HCT116 (cell line): ENCODE results near the gene OSCP1. TPM values are rescaled to one million over a fixed set of nuclear protein-coding genes. Genes with fewer than 3 reads are reported as not detected.

Experiments
- ATAC-seq: fragments of 200-7000 bp; cut with Tn5 transposase; 2 replicates; pipeline ENCODE4 v1.9.1; 2020; ENCODE audit warnings: mild to moderate bottlenecking, moderate library complexity
- BruUV-seq: library from RNA; stranded (reverse); fragments of 400-500 nt; replicated peaks from 2 replicates; lab custom pipeline; 2021; lab: Mats Ljungman, UMichigan
- CTCF ChIA-PET: fragments of 300-600 bp; sonication (Branson Sonifier 250); formaldehyde crosslinking; loops from one replicate; lab custom pipeline; 2021; ENCODE audit warnings: antibody characterized with exemption; lab: Charles Lee
- POLR2A ChIA-PET: fragments of 300-600, 350-600 bp; sonication (Branson Sonifier 250); formaldehyde crosslinking; loops from one replicate; lab custom pipeline; 2021; ENCODE audit warnings: antibody characterized with exemption; lab: Charles Lee
- RAD21 ChIA-PET, 2 experiments: fragments of 300-600 bp; sonication (Branson Sonifier 250); formaldehyde crosslinking; loops; one replicate each; lab custom pipeline; 2023; ENCODE audit warnings: low total read pairs in 2 of 2; ENCODE audit not compliant: uncharacterized antibody in 2 of 2, unreplicated experiment in 2 of 2, low non-redundant PET in 1 of 2; lab: Charles Lee
- DNase-seq: peaks from one replicate; pipeline ENCODE4 v3.0.0-alpha.2; 2010; ENCODE audit warnings: low read depth, low spot score
- H2AFZ ChIP-seq: fragments of 200-600 bp; shearing (Covaris generic), sonication (generic); 2 replicates; pipeline ENCODE4 v1.6.1; 2017; ENCODE audit warnings: low read depth, mixed run types, mixed read lengths, antibody characterized with exemption, low read length; ENCODE audit not compliant: poor library complexity, severe bottlenecking
- H3K27ac ChIP-seq: 2 replicates; pipeline ENCODE4 v1.5.1; 2012; ENCODE audit warnings: low read depth, low read length
- H3K27me3 ChIP-seq: fragments of 200-600 bp; sonication (generic); 2 replicates; pipeline ENCODE4 v1.6.1; 2016; ENCODE audit warnings: mixed run types, low read length, mixed read lengths; ENCODE audit not compliant: insufficient read depth
- H3K36me3 ChIP-seq, 2 experiments: fragments of 200-500 bp in 1 of 2; fragments of 200-600 bp in 1 of 2; sonication (Bioruptor generic) in 1 of 2; sonication (generic) in 1 of 2; 2 replicates each; pipeline versions ENCODE4 v1.5.1 to v1.6.1; 2014 to 2016; ENCODE audit warnings: low read length in 2 of 2, inconsistent platforms in 1 of 2, mixed read lengths in 1 of 2, mixed run types in 1 of 2; ENCODE audit not compliant: insufficient read depth in 2 of 2, control insufficient read depth in 1 of 2
- H3K4me1 ChIP-seq, 2 experiments: fragments of 200-600 bp in 1 of 2; sonication (generic) in 1 of 2; 2 replicates each; pipeline versions ENCODE4 v1.5.1 to v1.6.1; 2012 to 2017; ENCODE audit warnings: low read length in 2 of 2, inconsistent platforms in 1 of 2, mild to moderate bottlenecking in 1 of 2, mixed read lengths in 1 of 2, mixed run types in 1 of 2, moderate library complexity in 1 of 2; ENCODE audit not compliant: insufficient read depth in 2 of 2, control insufficient read depth in 1 of 2
- H3K4me2 ChIP-seq: fragments of 200-600 bp; sonication (generic); 2 replicates; pipeline ENCODE4 v1.6.1; 2017; ENCODE audit warnings: mixed run types, low read length, mixed read lengths
- H3K4me3 ChIP-seq, 2 experiments: fragments of 200-600 bp in 1 of 2; sonication (generic) in 1 of 2; replicated peaks in 1 of 2; 2 replicates each; pipeline ENCODE4 v1.5.1; 2011 to 2016; ENCODE audit warnings: low read length in 2 of 2, control low read depth in 1 of 2, low read depth in 1 of 2, mild to moderate bottlenecking in 1 of 2, mixed read lengths in 1 of 2, mixed run types in 1 of 2
- H3K79me2 ChIP-seq: fragments of 200-600 bp; sonication (generic); 2 replicates; pipeline ENCODE4 v1.6.1; 2017; ENCODE audit warnings: mild to moderate bottlenecking, mixed run types, low read length, moderate library complexity, mixed read lengths; ENCODE audit not compliant: insufficient read depth
- H3K9ac ChIP-seq: fragments of 200-600 bp; sonication (generic); 2 replicates; pipeline ENCODE4 v1.6.1; 2016; ENCODE audit warnings: low read length, mixed read lengths
- H3K9me2 ChIP-seq: fragments of 200-600 bp; sonication (generic), shearing (Covaris generic); 2 replicates; pipeline ENCODE4 v1.6.1; 2017; ENCODE audit warnings: mixed run types, mild to moderate bottlenecking, moderate library complexity; ENCODE audit not compliant: insufficient read depth
- H3K9me3 ChIP-seq, 2 experiments: fragments of 200-500 bp in 1 of 2; fragments of 200-600 bp in 1 of 2; sonication (Bioruptor generic) in 1 of 2; sonication (generic) in 1 of 2; 2 replicates each; pipeline ENCODE4 v1.6.1; 2014 to 2017; ENCODE audit warnings: low read length in 2 of 2, mixed read lengths in 2 of 2, inconsistent platforms in 1 of 2, low read depth in 1 of 2, mild to moderate bottlenecking in 1 of 2, mixed run types in 1 of 2, moderate library complexity in 1 of 2; ENCODE audit not compliant: control insufficient read depth in 1 of 2, insufficient read depth in 1 of 2
- H4K20me1 ChIP-seq: fragments of 200-600 bp; sonication (generic), shearing (Covaris generic); 2 replicates; pipeline ENCODE4 v1.6.1; 2017; ENCODE audit warnings: mixed run types, mild to moderate bottlenecking, moderate library complexity; ENCODE audit not compliant: insufficient read depth
- EGR1 ChIP-seq: IDR thresholded peaks from 2 replicates; pipeline ENCODE4 v1.6.1; 2012; ENCODE audit warnings: low read depth
- FOSL1 ChIP-seq: IDR thresholded peaks from 2 replicates; pipeline ENCODE4 v1.6.1; 2012; ENCODE audit warnings: low read depth
- SIN3A ChIP-seq: IDR thresholded peaks from 2 replicates; pipeline ENCODE4 v1.6.1; 2012; ENCODE audit warnings: low read depth
- SRF ChIP-seq: IDR thresholded peaks from 2 replicates; pipeline ENCODE4 v1.6.1; 2012; ENCODE audit warnings: low read depth
- TCF7L2 ChIP-seq: IDR thresholded peaks from 2 replicates; pipeline ENCODE4 v1.7.0; 2011; ENCODE audit warnings: borderline replicate concordance, inconsistent platforms; ENCODE audit not compliant: insufficient read depth, insufficient read length; ENCODE audit errors: extremely low read depth
- YY1 ChIP-seq: IDR thresholded peaks from 2 replicates; pipeline ENCODE4 v1.6.1; 2011; ENCODE audit warnings: low read length, low read depth, moderate library complexity, mild to moderate bottlenecking; ENCODE audit not compliant: insufficient replicate concordance; ENCODE audit errors: extremely low read depth
- ZNF274 ChIP-seq: fragments of 200-500 bp; sonication (Bioruptor generic); IDR thresholded peaks from 2 replicates; pipeline ENCODE4 v1.6.1; 2014; ENCODE audit warnings: mild to moderate bottlenecking, low read depth, low read length, inconsistent platforms
- intact Hi-C: fragments of 100-400 bp; cut with micrococcal nuclease; formaldehyde crosslinking; loops from 2 replicates; pipeline ENCODE4 v1.10.0; 2022
- total RNA-seq: library from RNA; stranded (reverse); gene quantifications from one replicate; pipeline ENCODE4 v1.2.1, GENCODE V29; 2021; ENCODE audit not compliant: unreplicated experiment
- TF ChIP-seq, protein P1 (sequence below): IDR thresholded peaks from 2 replicates; pipeline ENCODE4 v1.6.1; 2012
- TF ChIP-seq, protein P2 (sequence below): IDR thresholded peaks from 2 replicates; pipeline ENCODE4 v1.6.1; 2011; ENCODE audit warnings: mild to moderate bottlenecking, low read length, moderate library complexity; ENCODE audit not compliant: insufficient replicate concordance; ENCODE audit errors: extremely low read depth

The OSCP1 gene
- total RNA-seq, 1 experiment from 2014 or later, result 4.1 TPM

DNA sequence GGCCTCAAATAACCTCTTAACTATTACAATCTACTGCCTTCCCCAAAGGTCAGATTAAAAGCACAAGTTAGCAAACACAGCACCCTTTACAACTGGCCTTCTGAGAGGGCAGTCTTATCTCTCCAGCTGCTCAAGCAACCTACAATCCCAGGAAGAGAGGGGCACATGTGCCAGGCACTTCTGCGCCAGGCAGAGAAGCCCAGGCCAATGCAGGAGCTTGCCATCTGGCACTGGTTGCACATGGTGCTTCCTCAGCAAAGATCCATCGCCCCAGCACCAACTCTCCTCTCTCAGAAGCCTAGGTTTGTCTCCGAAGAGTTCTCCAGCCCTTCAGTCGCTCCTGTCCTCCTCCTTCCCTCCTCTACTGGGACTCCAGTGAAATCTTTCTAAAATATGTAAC, 67.0 kb downstream of the OSCP1 start:
- 0 out of 4 replicates have a peak, but pooled peaks cover 0 to 2% of the 10 kb centered on the region in 2 experiments for H3K36me3 ChIP-seq
- DNase-seq, result no peak
- TF ChIP-seq YY1, result no peak
- no peak for TF ChIP-seq FOSL1
- TF ChIP-seq, protein P1, sequence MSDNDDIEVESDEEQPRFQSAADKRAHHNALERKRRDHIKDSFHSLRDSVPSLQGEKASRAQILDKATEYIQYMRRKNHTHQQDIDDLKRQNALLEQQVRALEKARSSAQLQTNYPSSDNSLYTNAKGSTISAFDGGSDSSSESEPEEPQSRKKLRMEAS, result no peak
- no peak for TF ChIP-seq SIN3A
- no peak for TF ChIP-seq TCF7L2
- no peak for TF ChIP-seq ZNF274
- TF ChIP-seq, protein P2, sequence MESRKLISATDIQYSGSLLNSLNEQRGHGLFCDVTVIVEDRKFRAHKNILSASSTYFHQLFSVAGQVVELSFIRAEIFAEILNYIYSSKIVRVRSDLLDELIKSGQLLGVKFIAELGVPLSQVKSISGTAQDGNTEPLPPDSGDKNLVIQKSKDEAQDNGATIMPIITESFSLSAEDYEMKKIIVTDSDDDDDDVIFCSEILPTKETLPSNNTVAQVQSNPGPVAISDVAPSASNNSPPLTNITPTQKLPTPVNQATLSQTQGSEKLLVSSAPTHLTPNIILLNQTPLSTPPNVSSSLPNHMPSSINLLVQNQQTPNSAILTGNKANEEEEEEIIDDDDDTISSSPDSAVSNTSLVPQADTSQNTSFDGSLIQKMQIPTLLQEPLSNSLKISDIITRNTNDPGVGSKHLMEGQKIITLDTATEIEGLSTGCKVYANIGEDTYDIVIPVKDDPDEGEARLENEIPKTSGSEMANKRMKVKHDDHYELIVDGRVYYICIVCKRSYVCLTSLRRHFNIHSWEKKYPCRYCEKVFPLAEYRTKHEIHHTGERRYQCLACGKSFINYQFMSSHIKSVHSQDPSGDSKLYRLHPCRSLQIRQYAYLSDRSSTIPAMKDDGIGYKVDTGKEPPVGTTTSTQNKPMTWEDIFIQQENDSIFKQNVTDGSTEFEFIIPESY, result no peak
- no peak for TF ChIP-seq EGR1
- TF ChIP-seq SRF, result no peak
- CTCF ChIA-PET, result no interaction called here
- no peaks in the 10 kb centered on the region for H3K9me2 ChIP-seq
- no peak overlapping the region for H3K4me2 ChIP-seq
- POLR2A ChIA-PET, result interaction anchor here (1.4 to 3.1 kb wide), 2 partner anchors 15 to 18 kb away, joined by 4 to 14 read pairs; partner anchors contain the start of gene LSM10
- no peak overlapping the region for H3K4me3 ChIP-seq
- BruUV-seq, result no TSS peak
- H3K9ac ChIP-seq, result no peak overlapping the region
- H3K4me1 ChIP-seq, result peaks cover 16 to 32% of the 10 kb centered on the region in 2 experiments
- ATAC-seq, result no peak
- no peak overlapping the region for H2AFZ ChIP-seq
- intact Hi-C loops, result loop anchor here (10.0 kb wide), 1 partner anchor 228 kb away; the partner anchor contains the start of gene MAP7D1
- H3K79me2 ChIP-seq, result peaks cover 69% of the 10 kb centered on the region
- H3K9me3 ChIP-seq, result no peaks in the 10 kb centered on the region
- H3K27me3 ChIP-seq, result no peaks in the 10 kb centered on the region
- RAD21 ChIA-PET, result no interaction called here
- no peak overlapping the region for H3K27ac ChIP-seq
- H4K20me1 ChIP-seq, result no peaks in the 10 kb centered on the region
